Stomach (tissue), 9 donors: ENCODE results near the gene IL1RL1. TPM values are rescaled to one million over a fixed set of nuclear protein-coding genes. Genes with fewer than 3 reads are reported as not detected.

Experiments used
- DNase-seq, 2 donors: peaks; one replicate each; pipeline versions ENCODE4 v3.0.0 to v3.0.0-alpha.2; 2013 to 2019
- H3K27ac ChIP-seq, 5 donors: fragments of 200-600 bp in 4 of 5; sonication (generic) in 4 of 5; one replicate each; pipeline ENCODE4 v1.5.1; 2013 to 2019; ENCODE audit warnings: mild to moderate bottlenecking in 1 of 5, moderate library complexity in 1 of 5
- H3K27me3 ChIP-seq, 3 donors: fragments of 200-600 bp; sonication (generic); one replicate each; pipeline ENCODE4 v1.5.1; 2017 to 2019; ENCODE audit warnings: mixed run types in 1 of 3
- H3K36me3 ChIP-seq, 4 donors: fragments of 200-600 bp; sonication (generic); 1 replicate in 3 of 4; 2 replicates in 1 of 4; pipeline ENCODE4 v1.5.1; 2016 to 2019
- H3K4me1 ChIP-seq, 4 donors: fragments of 200-600 bp; sonication (generic); one replicate each; pipeline ENCODE4 v1.5.1; 2016 to 2019
- H3K4me3 ChIP-seq, 4 donors: fragments of 200-600 bp; sonication (generic) in 3 of 4; one replicate each; pipeline ENCODE4 v1.5.1; 2016 to 2019; ENCODE audit warnings: mild to moderate bottlenecking in 1 of 4
- H3K9me3 ChIP-seq, 4 donors: fragments of 200-600 bp; sonication (generic); one replicate each; pipeline ENCODE4 v1.5.1; 2016 to 2019
- EP300 ChIP-seq: sonication (generic); formaldehyde crosslinking; IDR thresholded peaks from one replicate; pipeline ENCODE4 v1.6.1; 2017; ENCODE audit warnings: antibody characterized with exemption
- POLR2A ChIP-seq, 4 donors: fragments of 450-650 bp; IDR thresholded peaks; one replicate each; pipeline ENCODE4 v1.6.1; 2016; ENCODE audit warnings: antibody characterized with exemption in 4 of 4, control low read depth in 2 of 4, mild to moderate bottlenecking in 1 of 4, moderate library complexity in 1 of 4
- POLR2AphosphoS5 ChIP-seq, 3 donors: sonication (generic); formaldehyde crosslinking; IDR thresholded peaks; one replicate each; pipeline ENCODE4 v1.6.1; 2016; ENCODE audit warnings: antibody characterized with exemption in 3 of 3
- WGBS, 5 donors: extraction: QIAGEN DNeasy Blood & Tissue Kit in 3 of 5; methylation state at CpG; one replicate each; pipeline versions ENCODE4 v1.1.5 to v1.1.7; 2013 to 2018; 5-methylcytosine and 5-hydroxymethylcytosine counted together
- intact Hi-C: fragments of 100-400 bp; cut with DNase I; formaldehyde crosslinking; loops from one replicate; pipeline ENCODE4 v1.15.1; 2023; ENCODE audit warnings: low total_unique reads
- polyA plus RNA-seq, 3 donors: library from polyadenylated mRNA; stranded (reverse); fragments of 200-250 nt; gene quantifications; one replicate each; pipeline ENCODE4 v1.2.3, GENCODE V29; 2013
- total RNA-seq, 5 donors: library from RNA; depleted of rRNA; stranded (reverse); fragments of >200 nt; gene quantifications; one replicate each; pipeline versions ENCODE4 v1.1.0 to v1.2.3, GENCODE V29; 2014 to 2016
- TF ChIP-seq, protein P1 (sequence below), 7 experiments: fragments of 450-650 bp in 4 of 7; fragments of 200-600 bp in 3 of 7; sonication (generic) in 3 of 7; IDR thresholded peaks; one replicate each; pipeline ENCODE4 v1.5.1; 2016 to 2019; ENCODE audit warnings: antibody characterized with exemption in 7 of 7, control low read depth in 2 of 7, mild to moderate bottlenecking in 1 of 7
- donor health status: healthy with polysubstance abuse.
- donor health status: Bipolar disorder and iron deficiency.
- donor health status: healthy.

IL1RL1 gene
- total and polyA plus RNA-seq, 8 donors, result 0.29 to 61.7 (median 25.4) TPM

DNA sequence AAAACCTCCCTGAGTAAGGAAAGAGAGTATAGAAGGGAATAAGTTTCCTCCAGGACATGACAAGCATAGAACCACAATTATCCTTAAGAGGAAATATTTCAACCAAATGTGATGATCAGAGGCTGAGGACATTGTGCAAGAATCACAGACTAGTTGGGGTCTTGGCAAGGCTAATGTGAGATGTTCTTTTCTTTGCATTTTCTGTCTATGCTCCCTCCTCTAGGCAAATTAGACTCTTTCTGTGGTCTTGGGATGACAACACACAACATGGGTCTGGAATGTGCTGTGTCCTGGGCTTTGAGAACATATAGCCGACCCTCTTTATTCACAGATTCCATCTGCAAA is 32.0 kb upstream of the IL1RL1 start:
- H3K27ac ChIP-seq, result no peak overlapping the region
- H3K4me3 ChIP-seq, result no peak overlapping the region
- TF ChIP-seq, protein P1, sequence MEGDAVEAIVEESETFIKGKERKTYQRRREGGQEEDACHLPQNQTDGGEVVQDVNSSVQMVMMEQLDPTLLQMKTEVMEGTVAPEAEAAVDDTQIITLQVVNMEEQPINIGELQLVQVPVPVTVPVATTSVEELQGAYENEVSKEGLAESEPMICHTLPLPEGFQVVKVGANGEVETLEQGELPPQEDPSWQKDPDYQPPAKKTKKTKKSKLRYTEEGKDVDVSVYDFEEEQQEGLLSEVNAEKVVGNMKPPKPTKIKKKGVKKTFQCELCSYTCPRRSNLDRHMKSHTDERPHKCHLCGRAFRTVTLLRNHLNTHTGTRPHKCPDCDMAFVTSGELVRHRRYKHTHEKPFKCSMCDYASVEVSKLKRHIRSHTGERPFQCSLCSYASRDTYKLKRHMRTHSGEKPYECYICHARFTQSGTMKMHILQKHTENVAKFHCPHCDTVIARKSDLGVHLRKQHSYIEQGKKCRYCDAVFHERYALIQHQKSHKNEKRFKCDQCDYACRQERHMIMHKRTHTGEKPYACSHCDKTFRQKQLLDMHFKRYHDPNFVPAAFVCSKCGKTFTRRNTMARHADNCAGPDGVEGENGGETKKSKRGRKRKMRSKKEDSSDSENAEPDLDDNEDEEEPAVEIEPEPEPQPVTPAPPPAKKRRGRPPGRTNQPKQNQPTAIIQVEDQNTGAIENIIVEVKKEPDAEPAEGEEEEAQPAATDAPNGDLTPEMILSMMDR (IDR thresholded peaks at IDR 0.05), result no peak
- TF ChIP-seq POLR2AphosphoS5 (IDR thresholded peaks at IDR 0.05) (no peak), POLR2A (IDR thresholded peaks at IDR 0.05) (no peak), EP300 (no peak)
- 83 to 95% (median 91%) methylated on average over 1 of the region's 1 CpG for WGBS, 5 donors
- peaks cover 0 to 9% (median 0%) of the 10 kb centered on the region in 3 donors for H3K27me3 ChIP-seq
- H3K36me3 ChIP-seq, result no peaks in the 10 kb centered on the region
- intact Hi-C loops, result no loop called here
- H3K4me1 ChIP-seq, result no peaks in the 10 kb centered on the region
- no peak for DNase-seq
- H3K9me3 ChIP-seq, result peaks cover 0 to 5% (median 0%) of the 10 kb centered on the region in 4 donors

DNA sequence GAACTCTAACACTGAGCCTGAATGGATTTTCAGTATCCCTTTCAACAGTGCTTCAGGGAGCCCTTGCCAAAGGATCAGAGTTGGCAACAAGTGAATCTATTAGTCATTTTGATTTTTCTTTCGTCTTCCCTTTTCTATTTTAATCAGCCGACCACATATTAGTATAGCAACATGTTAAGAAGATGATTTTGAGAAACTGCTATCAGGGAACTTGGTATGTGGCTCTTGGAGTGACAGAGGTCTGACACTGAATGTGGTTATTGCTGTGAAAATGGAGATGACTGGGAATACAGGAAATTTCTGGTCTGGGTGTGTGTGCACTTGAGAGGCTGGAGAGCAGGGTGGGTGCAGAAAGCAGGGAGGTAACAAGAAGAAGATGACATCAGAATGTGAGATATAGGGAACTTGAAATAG is 28.7 kb upstream of the IL1RL1 start:
- Histone ChIP-seq H3K4me3 (no peak overlapping the region), H3K27me3 (peaks cover 0 to 2% (median 0%) of the 10 kb centered on the region in 3 donors), H3K9me3 (no peaks in the 10 kb centered on the region), H3K4me1 (no peaks in the 10 kb centered on the region), H3K36me3 (no peaks in the 10 kb centered on the region), H3K27ac (no peak overlapping the region)
- DNase-seq, result no peak
- WGBS, 5 donors, result 52 to 71% (median 66%) methylated on average over 2 of the region's 2 CpGs
- intact Hi-C loops, result no loop called here
- TF ChIP-seq EP300, result no peak
- TF ChIP-seq, protein P1 (IDR thresholded peaks at IDR 0.05), result no peak
- TF ChIP-seq POLR2A (IDR thresholded peaks at IDR 0.05), result no peak
- no peak for TF ChIP-seq POLR2AphosphoS5 (IDR thresholded peaks at IDR 0.05)

DNA sequence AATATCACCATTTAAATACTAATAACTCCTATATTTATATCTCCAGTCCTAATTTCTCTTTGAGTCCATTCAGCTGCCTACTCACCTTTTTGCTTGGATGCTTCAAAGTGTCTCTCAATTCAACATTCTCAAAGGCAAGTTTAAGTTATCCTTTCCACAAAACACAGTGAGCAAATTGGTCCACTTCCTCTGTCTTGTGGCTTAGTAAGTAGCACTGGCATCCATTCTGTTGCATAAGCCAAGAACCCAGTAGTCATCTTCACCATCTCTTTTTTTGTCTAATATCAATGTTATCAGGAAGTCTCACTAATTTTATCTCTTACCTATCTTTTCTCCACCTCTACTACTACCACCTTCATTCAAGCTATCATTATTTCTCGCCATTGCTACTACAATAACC is 27.4 kb upstream of the IL1RL1 start:
- Histone ChIP-seq H3K27me3 (no peaks in the 10 kb centered on the region), H3K9me3 (no peaks in the 10 kb centered on the region), H3K4me1 (no peaks in the 10 kb centered on the region), H3K36me3 (no peaks in the 10 kb centered on the region), H3K27ac (no peak overlapping the region), H3K4me3 (no peak overlapping the region)
- intact Hi-C loops, result no loop called here
- WGBS, 5 donors, result 85 to 96% (median 93%) methylated on average over 1 of the region's 1 CpG
- DNase-seq, result no peak
- no peak for TF ChIP-seq EP300
- no peak for TF ChIP-seq POLR2A (IDR thresholded peaks at IDR 0.05)
- TF ChIP-seq POLR2AphosphoS5 (IDR thresholded peaks at IDR 0.05), result no peak

DNA sequence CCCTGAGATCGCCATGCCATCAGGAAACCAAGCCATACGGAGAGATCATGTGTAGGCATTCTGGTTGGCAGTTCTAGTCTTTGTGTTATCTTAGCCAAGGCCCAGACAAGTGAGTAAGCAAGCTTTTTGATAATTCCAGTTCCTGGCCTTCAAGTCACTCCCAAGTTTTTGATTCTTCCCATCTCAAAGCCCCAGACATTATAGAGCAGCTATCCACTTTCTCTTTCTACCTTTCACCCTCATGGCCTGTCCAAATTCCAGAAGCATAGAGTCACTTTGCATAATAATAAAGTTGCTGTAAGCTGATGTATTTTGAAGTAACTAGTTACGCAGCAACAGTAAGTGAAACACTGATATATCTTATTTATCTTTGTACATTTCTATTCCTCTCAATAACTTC is 26.8 kb upstream of the IL1RL1 start:
- DNase-seq, result no peak
- Histone ChIP-seq H3K4me1 (no peaks in the 10 kb centered on the region), H3K27ac (no peak overlapping the region), H3K36me3 (no peaks in the 10 kb centered on the region), H3K4me3 (no peak overlapping the region), H3K9me3 (no peaks in the 10 kb centered on the region), H3K27me3 (no peaks in the 10 kb centered on the region)
- 87 to 99% (median 90%) methylated on average over 3 of the region's 3 CpGs for WGBS, 5 donors
- TF ChIP-seq EP300, result no peak
- TF ChIP-seq, protein P1 (IDR thresholded peaks at IDR 0.05), result no peak
- no peak for TF ChIP-seq POLR2A (IDR thresholded peaks at IDR 0.05)
- TF ChIP-seq POLR2AphosphoS5 (IDR thresholded peaks at IDR 0.05), result no peak
- intact Hi-C loops, result no loop called here

DNA sequence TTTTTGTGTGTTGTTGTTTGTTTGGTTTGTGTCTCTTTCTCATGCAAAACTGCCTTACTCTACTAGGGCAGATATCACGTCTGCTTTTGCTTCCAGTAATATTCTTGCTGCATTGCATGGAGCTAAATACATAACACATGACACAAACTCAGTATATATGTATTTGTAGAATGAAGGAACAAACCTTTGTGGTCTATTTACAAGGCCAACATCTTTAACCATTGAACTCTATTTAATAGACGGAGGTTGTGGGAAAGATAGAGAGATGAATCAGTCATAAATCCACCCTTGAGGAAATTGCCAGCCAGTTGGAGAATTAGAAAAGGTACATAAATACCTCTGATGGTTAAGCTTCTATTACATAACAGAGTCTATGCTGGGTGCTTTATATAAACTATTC is 26.0 kb upstream of the IL1RL1 start:
- H3K4me1 ChIP-seq, result no peaks in the 10 kb centered on the region
- H3K9me3 ChIP-seq, result no peaks in the 10 kb centered on the region
- no peak for TF ChIP-seq POLR2AphosphoS5 (IDR thresholded peaks at IDR 0.05)
- TF ChIP-seq, protein P1 (IDR thresholded peaks at IDR 0.05), result no peak
- no peak for TF ChIP-seq EP300
- TF ChIP-seq POLR2A (IDR thresholded peaks at IDR 0.05), result no peak
- 82 to 92% (median 87%) methylated on average over 2 of the region's 2 CpGs for WGBS, 5 donors
- no peaks in the 10 kb centered on the region for H3K27me3 ChIP-seq
- intact Hi-C loops, result no loop called here
- H3K4me3 ChIP-seq, result no peak overlapping the region
- H3K27ac ChIP-seq, result no peak overlapping the region
- DNase-seq, result no peak
- no peaks in the 10 kb centered on the region for H3K36me3 ChIP-seq
